SU-DHL-6 (cell line): ENCODE results near the gene ARSB.

Experiments used
- CTCF ChIP-seq: fragments of 200-600 bp; sonication (generic); IDR thresholded peaks from one replicate; pipeline ENCODE4 v1.5.1; 2017; ENCODE audit warnings: antibody characterized with exemption, mild to moderate bottlenecking, low read length, moderate library complexity; ENCODE audit not compliant: insufficient read depth, poor library complexity, severe bottlenecking
- EZH2phosphoT487 ChIP-seq: fragments of 200-600 bp; sonication (generic), shearing (Covaris generic); conservative IDR thresholded peaks from 2 replicates; pipeline ENCODE4 v1.6.1; 2018; ENCODE audit warnings: mild to moderate bottlenecking, antibody characterized with exemption, low read length, moderate library complexity, mixed read lengths

- no peak for TF ChIP-seq CTCF
- no peak for TF ChIP-seq EZH2phosphoT487
Measured at GRCh38 chr5:78974011-78974410, 11.1 kb downstream of the ARSB start.
